ENCODE results near the gene JAZF1.
A peak's percentile ranks its signal among the peaks of the same experiment; 100 is the strongest.
"Not testable (repeated sequence)": the region's sequence is repeated elsewhere in the genome, so short reads cannot be mapped to it uniquely, and the experiment has no call there.

Gene JAZF1

DNA sequence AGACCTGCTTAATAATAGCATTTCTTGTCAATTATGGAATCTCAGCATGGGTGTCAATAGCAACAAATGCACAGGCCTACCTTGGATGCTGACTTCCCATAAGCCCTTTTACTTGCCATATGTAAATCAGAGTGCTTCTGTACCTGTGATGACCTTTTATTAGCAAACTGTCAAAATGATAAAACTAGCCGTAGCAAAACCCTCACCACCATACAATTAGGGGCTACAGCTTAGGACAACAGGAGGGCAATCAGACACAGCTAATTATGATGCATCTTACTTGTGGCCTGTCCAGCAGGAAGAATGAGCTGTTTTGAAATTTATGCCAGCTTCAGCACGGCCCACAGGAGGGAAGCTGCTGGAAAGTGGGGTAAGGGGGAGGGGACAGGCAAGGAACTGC lies 239.1 kb downstream of the JAZF1 start:
- DNase-seq (ENCODE audit: low spot score), result no peak

DNA sequence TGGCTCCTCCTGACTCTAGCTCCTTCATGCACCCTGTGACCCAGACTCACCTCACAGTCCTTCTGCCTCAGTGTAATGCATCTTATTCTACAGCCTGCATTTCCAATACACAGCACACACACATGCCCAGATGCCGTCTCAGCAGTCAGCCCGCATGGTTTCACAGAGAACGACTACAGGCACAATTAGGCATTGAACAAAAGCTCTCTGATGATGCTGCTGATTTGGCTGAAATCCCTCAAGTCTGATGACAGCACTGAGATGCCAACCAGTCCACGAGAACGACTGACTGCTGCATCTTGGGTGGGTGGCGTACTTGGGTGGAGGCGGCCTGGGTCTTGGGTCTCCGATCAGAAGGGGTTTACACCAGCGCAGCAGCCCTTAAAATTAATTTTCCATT lies 240.3 kb downstream of the JAZF1 start:
- DNase-seq (ENCODE audit: low spot score), result no peak

DNA sequence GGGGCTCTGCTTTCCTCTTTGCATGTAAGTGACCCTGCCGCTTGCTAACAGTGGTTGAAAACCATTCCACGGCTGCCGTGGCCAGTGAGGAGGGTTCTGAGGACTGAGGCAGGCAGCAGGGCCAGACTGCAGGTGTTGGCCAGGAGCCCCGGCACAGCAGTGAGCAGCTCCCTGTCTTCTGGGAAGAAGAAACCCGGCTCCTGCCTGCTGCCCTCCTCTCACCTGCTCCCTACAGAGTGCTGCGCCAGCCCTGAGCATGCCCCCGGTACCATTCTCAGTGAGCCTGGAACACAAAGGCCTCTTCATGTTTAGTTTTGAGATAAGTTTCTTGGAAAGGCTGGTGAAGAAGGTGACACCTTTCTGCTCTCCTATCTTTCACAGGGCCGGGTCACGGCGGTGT lies 240.7 kb downstream of the JAZF1 start:
- no peak for DNase-seq (ENCODE audit: low spot score)

DNA sequence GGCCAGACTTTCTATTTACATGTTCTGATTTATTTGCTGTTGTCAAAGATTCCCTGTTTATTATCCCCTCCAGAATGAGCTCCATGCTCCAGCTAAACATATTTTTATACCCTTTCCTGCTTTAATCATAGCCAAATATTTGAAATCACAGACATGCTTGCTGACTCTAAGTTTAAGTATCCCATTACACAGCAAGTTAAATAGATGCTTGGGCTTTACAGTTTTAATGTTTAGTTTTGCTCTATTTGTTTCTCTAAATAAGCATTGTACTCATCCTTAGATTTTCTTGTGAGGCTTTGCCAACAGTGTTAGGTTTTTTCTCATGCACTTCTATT lies 243.9 kb downstream of the JAZF1 start:
- no peak for DNase-seq (ENCODE audit: low spot score)

DNA sequence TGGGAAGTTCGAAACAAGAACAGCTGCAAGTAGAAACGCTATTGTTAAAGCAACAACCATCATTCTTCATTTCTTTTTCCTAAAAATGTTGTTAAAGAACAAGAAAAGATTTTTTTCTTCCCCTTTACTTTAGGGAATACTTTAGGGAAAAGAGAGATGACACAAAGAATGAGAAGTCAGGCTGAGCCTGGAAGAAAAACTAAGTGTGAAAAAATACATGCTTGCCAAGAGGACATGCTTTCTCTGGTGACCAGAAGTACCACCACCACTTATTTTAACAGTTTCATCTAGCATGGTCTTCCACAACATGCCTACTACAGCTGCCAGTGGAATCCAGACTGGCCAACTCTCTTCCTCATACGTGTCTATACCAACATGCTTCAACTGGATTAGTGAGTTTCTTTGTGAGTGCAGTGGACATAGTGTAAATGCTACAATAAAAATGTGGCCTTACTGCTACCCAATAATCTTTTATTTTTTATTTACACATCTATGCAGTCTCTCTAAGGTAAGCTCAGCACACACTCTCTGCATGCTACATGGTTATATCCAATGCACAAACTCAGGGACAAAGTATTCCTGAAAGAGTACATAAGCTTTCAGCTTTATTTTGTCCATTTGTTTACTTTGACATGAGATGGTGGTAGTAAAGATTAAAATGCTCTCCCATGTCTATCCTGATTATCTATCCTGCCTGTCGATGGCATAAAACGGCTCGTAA lies 244.4 kb downstream of the JAZF1 start:
- no peak for DNase-seq (ENCODE audit: low spot score)

DNA sequence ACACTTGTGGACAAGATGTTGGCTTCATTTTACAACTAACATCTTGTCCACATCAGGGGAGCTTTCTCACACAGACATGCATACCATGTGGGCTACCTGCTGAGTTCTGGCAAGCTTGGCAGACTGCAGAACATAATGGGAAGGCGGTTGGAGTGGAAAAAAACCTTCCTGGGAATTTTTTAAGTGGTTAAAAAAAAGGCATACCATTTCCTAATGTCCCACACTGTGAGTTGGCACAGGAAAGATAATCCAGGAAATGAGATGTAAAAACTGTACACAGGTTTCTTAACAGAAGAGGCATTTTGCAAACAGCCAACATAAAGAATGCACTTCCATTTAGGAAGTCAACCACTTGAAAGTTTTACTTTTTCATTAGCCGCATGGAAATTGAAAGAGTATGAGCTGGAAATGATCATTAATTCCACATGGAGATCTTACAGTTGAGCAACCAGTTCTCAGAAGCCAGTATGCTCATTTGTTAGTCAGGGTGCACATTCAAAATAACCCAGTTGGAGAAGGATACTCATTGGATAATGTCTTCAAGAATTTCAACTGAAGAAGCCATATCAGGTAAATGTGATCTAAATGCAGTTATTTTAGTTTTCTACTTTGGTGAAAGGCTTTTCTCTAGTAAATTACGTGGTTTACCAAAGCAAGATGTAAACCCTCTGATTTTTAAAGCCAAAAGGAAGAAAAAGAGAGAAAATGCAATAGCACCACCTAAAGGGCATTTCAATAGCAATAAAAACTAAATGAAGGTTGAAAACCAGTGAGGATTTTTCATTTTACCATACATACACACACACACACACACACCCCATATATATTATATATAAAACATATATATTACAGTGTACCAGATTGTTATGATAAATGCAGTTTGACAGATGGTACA lies 246.7 kb downstream of the JAZF1 start:
- DNase-seq (ENCODE audit: low spot score), result no peak

DNA sequence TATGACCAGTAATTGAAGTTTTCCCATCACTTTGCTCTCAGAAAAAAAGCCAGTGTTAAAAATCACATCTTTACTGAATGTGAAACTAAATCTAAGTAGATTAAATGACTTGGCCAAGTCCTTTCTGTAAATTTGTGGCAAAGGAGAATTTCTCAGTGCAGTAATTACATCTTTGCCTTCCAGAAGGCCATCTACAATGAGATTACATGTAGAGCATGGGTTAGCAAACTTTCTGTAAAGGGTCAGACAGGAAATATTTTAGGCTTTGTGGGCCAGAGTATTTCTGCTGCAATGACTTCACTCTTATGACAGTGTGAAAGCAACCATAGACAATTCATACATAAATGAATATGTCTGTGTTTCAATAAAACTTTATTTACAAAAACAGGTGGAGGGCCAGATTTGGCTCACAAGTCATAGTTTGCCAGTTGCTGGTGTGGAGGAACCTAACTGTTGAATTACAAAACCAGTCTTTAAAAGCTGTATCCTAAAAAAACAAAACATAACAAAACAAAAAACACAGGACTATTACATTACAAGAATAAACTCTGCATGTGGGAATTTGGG lies 249.6 kb downstream of the JAZF1 start:
- DNase-seq (ENCODE audit: low spot score), result no peak

DNA sequence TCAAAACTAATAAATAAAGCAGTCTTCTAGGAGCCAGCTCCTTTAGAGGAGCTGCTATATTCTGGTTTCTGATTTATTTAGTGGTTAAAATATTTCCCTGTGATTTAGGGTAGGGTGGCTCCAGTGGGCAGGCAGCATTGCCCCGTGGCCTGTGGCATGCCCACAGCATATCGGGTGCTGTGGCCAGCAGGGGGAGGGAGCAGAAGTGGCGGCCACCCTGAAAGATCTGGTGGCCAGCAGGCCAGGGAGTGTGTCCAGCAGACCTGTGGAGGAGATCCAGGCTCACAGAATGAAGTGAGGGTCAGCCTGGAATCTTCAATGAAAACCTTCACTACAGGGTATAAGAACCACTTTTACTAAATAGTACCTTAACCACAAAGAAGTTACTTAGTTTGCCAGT lies 251.5 kb downstream of the JAZF1 start:
- DNase-seq (ENCODE audit: low spot score), result no peak

DNA sequence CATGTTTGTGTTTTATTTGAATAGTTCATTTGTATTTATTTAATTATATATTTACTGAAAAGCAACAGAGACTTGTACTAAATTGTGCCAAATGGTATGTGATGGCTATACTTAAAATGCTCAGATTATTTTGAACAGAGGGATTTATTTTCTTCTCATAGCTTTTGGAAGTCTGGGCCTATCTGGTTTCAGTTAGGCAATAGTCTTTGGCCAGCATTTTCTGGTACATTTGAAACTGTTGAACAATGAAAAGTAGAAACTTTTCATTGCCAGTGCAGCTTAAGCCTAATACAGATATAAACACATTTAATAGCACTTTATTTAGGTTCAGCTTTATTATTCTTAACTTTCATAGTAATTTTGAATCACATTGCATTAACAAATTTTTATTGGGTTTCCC lies 252.6 kb downstream of the JAZF1 start:
- DNase-seq (ENCODE audit: low spot score), result no peak

DNA sequence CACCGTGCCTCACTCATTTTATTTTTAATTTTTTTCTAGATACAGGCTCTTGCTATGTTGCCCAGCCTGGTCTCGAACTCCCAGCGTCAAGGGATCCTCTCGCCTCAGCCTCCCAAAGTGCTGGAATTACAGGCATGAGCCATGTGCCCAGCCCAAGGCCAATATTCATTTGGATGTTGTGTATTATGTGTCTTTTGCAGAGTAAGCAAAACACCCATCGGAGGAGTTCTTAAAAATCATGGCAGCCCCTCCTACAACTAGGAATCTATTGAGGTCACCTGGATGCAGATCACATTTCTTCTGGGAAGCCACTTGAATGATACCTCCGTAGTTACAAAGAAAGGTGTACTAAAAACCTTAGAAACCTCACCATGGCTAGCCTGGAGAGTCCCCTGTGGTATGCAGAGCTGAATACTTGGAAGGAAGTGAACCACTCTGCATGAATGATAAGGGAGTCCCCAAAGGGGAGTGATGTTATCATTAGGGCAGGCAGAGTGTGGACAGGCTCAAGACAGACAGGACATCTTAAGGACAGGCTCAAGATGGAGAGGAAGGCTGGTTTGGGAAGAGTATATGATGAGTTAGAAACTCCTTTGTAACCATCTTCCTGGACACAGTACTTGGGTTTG lies 254.9 kb downstream of the JAZF1 start:
- DNase-seq (ENCODE audit: low spot score), result no peak

DNA sequence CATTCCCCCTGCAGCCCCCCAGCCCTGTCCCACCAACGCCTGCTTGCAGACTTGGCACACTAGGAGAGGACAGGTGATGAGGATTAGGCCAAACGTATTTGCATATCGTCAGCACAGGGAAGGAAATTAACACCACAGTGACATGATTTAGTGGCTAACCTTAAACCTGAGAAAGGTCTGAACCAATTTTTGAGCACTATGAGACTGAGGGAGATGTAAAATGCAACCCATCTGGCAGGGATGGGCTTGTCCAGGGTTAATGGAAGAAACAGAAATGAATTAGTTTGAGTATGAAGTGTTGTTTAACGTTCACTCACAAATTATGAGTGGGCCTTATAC lies 257.0 kb downstream of the JAZF1 start:
- DNase-seq (ENCODE audit: low spot score), result no peak

DNA sequence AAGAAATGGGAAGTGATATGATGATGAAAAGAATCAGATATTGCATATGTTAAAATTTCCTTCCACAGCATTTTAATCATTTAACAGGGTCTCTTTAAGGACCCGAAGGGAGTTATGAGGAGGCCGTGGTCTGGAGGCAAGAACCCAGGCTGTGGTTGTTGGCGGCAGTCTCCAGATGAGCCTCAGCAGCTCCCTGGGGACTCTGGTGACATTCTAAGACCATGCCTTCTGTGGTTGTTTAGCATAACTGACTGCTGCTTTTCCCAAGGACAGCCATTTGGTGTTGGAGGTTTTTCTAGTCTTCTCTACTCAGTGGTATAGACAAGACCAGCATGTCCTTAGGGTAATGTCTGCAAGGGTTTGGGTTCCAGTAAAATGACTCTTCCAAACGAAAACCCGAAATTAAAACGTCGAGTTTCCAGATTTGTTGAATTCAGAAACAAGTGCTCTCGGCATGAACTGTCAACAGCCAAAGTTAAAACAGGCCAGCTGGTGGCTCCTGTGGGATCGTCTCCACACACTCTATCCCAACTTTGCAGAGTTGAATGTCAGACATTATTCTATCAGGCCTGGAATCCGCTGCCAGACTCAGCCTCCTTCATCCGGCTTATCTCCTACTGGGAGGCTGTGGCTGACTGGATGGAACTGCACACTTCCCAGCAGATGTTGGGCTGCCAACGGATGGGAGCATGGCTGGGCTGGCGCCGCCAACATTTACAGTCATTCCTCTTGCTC lies 257.5 kb downstream of the JAZF1 start:
- peak; percentile 39 for DNase-seq (ENCODE audit: low spot score)

DNA sequence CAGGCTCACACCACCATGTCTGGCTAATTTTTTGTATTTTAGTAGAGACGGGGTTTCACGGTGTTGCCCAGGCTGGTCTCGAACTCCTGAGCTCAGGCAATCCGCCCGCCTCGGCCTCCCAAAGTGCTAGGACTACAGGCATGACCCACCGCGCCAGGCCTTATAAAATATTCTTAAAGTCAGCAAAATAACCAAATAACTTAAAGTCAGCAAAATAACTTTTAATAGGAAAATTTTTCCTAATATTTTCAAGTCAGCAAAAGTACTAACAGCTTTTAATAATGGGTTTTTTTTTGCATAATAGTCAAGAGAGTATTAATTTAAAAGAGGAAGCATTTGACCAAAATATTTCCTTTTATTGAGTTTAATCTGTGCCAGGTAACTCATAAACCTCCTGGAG lies 258.2 kb downstream of the JAZF1 start:
- DNase-seq (ENCODE audit: low spot score), result not testable (repeated sequence)

DNA sequence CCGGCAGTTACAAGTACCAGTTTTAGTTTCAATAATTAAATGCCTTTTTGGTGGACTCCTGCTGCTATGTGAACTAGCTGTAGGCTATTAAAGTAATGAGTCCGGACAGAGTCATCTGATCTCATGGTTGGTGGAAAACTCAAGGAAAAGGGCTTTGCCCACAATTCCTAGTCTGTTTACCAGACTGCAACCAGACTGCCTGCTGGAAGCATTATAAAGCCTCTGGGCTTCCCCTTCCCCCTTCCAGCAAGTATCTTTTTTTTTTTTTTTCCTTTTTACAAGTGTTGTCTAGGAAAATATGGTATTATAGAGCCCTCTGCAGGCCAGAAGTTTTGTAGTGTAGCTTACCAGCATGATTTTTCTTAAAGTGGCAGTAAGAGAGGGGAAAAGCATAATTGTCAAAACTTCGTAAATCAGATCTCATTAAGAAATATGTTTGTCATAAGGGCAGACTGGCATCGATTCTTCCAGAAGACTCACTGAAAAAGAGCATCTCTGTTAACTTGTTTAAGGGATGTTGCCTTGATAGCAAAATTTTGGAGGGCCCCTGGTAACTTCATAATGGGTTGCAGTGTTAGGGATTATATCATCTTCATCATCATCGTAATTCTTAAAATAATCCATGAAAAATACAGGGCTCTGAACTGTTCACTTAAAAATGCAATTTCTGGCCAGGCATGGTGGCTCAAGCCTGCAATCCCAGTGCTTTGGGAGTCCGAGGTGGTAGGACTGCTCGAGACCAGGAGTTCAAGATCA lies 259.3 kb downstream of the JAZF1 start:
- DNase-seq (ENCODE audit: low spot score), result peak; percentile 40

DNA sequence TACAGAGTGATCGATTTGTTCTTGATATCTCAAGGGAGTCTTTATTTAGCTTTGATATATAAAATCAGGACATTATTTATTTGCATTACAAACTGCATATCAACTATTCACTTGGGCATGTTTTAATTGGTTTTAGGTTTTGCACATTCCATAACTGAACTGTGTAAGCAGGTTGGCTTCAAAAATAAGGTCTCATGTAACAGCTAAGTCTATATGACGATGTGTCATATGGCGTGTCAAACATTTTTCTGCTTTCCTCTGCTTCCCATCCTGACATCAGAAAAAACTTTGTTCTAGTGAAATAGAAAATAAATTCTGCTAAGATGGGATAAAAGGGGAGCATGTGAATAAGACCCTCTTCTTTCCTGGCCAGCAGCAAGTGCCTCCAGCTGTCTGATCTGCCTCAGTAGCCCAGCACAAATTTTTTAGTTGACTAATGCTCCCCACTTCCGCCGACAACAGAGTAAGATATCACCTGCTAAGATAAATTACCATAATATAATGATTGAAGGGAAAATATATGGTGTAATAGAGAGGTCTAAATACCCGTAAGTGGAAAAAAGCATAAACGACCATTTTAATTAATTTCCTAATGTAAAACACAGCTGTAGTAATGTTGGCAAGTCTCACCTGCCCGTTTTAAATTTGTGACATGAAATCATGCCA lies 260.2 kb downstream of the JAZF1 start:
- DNase-seq (ENCODE audit: low spot score), result no peak

DNA sequence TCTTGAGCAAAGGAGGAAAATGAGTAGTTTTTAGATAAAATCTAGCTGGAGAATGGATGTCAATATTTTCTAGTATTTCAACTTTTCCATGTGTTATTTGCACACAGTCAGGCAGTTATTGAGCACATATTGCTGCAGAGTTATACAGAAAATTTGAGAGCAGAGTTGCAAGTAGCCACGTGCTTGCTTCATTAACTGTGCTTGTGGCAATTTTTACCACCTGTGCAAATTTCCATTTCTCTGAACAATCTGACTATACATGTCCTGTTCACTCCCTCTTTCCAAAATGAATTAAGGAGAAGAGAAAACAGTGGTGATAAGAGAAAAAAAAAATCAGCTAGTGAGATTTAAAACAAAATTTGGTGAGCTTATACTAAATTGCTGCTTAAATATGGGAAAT lies 262.1 kb downstream of the JAZF1 start:
- DNase-seq (ENCODE audit: low spot score), result no peak

DNA sequence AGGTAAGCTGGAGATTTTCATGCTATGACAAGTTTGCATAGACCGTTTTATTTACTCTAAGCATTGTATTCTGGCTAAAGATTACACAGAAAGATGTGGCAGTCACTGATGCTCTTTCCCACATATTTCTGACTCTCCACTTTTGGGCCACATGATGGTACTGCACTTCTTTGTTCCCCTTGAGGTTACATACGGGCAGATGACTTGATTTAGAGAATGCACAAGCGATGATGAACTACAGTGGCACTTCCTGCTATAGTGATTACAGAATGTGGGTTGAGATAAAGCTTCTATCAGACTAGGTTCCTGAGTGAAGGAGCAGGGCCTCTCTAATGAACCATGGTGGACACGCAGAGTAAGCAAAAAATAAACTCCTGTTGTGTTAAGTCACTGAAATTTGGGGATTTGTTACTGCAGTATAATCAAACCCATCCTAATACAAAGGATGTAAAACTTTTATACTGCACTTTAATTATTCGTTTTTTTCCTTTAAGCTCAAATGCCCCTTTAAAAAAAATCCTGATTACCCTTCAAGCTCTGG lies 262.8 kb downstream of the JAZF1 start:
- peak; percentile 42 for DNase-seq (ENCODE audit: low spot score)

DNA sequence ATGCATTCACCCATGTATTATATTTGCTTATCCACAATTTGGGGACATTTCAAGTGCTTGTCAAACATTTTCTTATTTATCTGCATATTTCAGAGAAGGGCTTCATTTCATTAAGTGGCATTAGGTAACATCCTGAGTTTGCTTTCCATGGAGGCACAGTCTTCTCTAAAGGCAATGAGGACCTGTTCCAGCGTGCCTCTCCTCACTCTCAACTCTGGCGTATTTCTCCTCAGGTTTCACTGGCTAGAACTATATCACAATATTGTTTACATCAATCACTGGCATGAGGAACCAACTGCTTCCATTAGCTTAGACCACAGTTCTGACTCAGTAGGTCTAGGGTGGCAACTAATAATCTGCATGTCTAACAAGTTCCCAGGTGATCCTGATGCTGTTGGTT lies 263.5 kb downstream of the JAZF1 start:
- no peak for DNase-seq (ENCODE audit: low spot score)

DNA sequence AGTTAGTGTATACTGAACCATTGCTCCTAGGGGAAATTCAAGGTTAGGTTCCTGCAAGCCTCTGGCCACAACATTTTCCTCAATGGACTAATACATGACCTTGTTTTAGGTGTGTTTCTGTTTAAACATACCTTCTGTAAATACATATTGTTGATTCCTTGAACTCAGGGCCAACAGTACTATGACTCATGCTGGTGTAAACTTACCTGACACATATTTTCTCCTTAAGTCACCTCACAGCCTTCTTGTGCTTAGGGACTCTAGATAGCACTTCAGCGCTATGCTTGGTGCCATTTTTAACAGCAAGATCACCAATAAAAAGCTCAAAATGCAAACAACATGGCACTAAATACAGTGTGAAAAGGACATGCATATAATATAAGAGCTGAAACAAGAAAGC lies 264.2 kb downstream of the JAZF1 start:
- DNase-seq (ENCODE audit: low spot score), result no peak

DNA sequence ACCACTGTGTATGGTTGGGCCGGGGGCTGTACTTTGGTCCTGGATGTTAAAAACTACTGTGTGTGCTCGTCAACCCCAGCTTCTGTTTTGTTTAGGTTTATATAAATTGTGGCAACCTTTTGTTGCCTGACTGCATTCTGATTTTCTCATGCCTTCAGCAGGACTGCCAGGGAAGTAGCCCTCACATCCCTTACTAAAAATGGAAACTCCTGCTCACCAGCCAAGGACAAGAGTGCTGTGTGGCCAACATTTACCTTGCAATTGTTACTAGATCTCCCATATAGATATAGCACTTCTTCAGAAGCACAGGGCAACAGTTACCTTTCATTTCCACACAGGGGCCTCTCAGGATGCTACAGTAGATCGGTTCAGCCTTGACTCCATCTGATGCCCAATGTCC lies 266.2 kb downstream of the JAZF1 start:
- DNase-seq (ENCODE audit: low spot score), result no peak

DNA sequence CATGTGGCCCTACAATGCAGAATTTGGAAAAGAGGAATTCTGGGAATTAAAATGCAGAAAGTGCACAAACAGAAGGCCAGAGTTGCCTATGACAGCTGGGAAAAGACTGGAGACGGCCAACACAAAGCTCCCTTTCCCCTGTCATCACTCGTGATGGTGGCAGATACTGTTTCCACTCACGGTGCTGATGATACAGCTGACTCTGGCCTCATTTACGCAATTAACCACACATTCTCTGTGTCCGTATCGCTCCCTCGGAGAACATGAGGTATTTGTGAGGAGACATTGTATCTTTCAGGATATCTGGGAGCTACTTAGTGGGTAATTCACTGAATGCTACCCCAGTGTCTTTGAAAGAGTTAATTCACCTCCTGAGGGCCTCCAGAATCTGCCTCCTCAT lies 267.8 kb downstream of the JAZF1 start:
- no peak for DNase-seq (ENCODE audit: low spot score)

Data from hepatic stellate cell (primary cell).